K562 (cell line): ENCODE measurements around the gene POLR3H. TPM values are rescaled to one million over a fixed set of nuclear protein-coding genes. Genes with fewer than 3 reads are reported as not detected.

Source experiments
- CLOCK ChIP-seq: fragments of 250-450 bp; sonication (Bioruptor Pico); IDR thresholded peaks from 2 replicates; pipeline ENCODE4 v1.4.0; 2020; ENCODE audit warnings: mild to moderate bottlenecking, moderate library complexity, borderline replicate concordance
- ETS2 ChIP-seq: IDR thresholded peaks from 2 replicates; pipeline ENCODE4 v1.6.1; 2016; ENCODE audit warnings: borderline replicate concordance, missing genetic modification characterization, mild to moderate bottlenecking, moderate library complexity, missing compliant biosample characterization; ENCODE audit not compliant: poor library complexity, severe bottlenecking
- FOSL1 ChIP-seq: fragments of 200-800 bp; sonication (Bioruptor generic); conservative IDR thresholded peaks from 2 replicates; pipeline ENCODE4 v1.6.1; 2016; ENCODE audit warnings: missing genetic modification characterization, missing compliant biosample characterization
- FOXO4 ChIP-seq: fragments of 450-650 bp; formaldehyde crosslinking; IDR thresholded peaks from 2 replicates; pipeline ENCODE4 v1.4.0; 2020; ENCODE audit warnings: mild to moderate bottlenecking, moderate library complexity
- JUN ChIP-seq, 2 experiments: sonication (generic) in 1 of 2; formaldehyde crosslinking in 1 of 2; IDR thresholded peaks; 2 replicates each; pipeline versions ENCODE4 v1.6.1 to v1.8.0; 2012 to 2022; ENCODE audit warnings: borderline replicate concordance in 2 of 2, mild to moderate bottlenecking in 2 of 2, improper control_type of control experiment in 1 of 2, low read depth in 1 of 2, low read length in 1 of 2, missing genetic modification reagents in 1 of 2
- KDM1A ChIP-seq, 2 experiments: fragments of 450-650 bp; IDR thresholded peaks; 2 replicates each; pipeline ENCODE4 v1.6.1; 2016; ENCODE audit warnings: mild to moderate bottlenecking in 2 of 2
- LCOR ChIP-seq: sonication (generic); formaldehyde crosslinking; IDR thresholded peaks from 2 replicates; pipeline ENCODE4 v1.8.0; 2022; ENCODE audit warnings: mild to moderate bottlenecking, missing genetic modification reagents
- MAX ChIP-seq: sonication (generic); formaldehyde crosslinking; IDR thresholded peaks from 2 replicates; pipeline ENCODE4 v1.9.0; 2022; ENCODE audit warnings: mild to moderate bottlenecking, missing genetic modification reagents
- NRF1 ChIP-seq, 2 experiments: fragments of 450-650 bp; IDR thresholded peaks in 1 of 2; conservative IDR thresholded peaks in 1 of 2; 2 replicates each; pipeline ENCODE4 v1.6.1; 2014; ENCODE audit warnings: mild to moderate bottlenecking in 2 of 2
- PTBP1 ChIP-seq: fragments of 200-400 bp; formaldehyde crosslinking; IDR thresholded peaks from 2 replicates; pipeline ENCODE4 v1.6.1; 2017; ENCODE audit warnings: low read depth, low read length
- RBM34 ChIP-seq: fragments of 200-400 bp; formaldehyde crosslinking; IDR thresholded peaks from 2 replicates; pipeline ENCODE4 v1.6.1; 2018; ENCODE audit warnings: low read length, borderline replicate concordance; ENCODE audit not compliant: insufficient read depth
- SETDB1 ChIP-seq: IDR thresholded peaks from one replicate; pipeline ENCODE4 v1.6.1; 2012; ENCODE audit warnings: low read length, control low read depth, inconsistent platforms
- SMAD4 ChIP-seq: fragments of 250-450 bp; sonication (Bioruptor Pico); conservative IDR thresholded peaks from 2 replicates; pipeline ENCODE4 v1.8.0; 2021; ENCODE audit warnings: inconsistent platforms, mild to moderate bottlenecking, moderate library complexity
- VEZF1 ChIP-seq: fragments of 200-800 bp; sonication (Bioruptor generic); IDR thresholded peaks from 2 replicates; pipeline ENCODE4 v1.6.1; 2017; ENCODE audit warnings: missing genetic modification characterization, missing compliant biosample characterization
- ZBTB7A ChIP-seq: IDR thresholded peaks from 2 replicates; pipeline ENCODE4 v1.6.1; 2011; ENCODE audit warnings: low read depth, mild to moderate bottlenecking, low read length, moderate library complexity, borderline replicate concordance; ENCODE audit not compliant: control insufficient read depth
- ZFP91 ChIP-seq: sonication (generic); formaldehyde crosslinking; IDR thresholded peaks from 2 replicates; pipeline ENCODE4 v1.8.0; 2022; ENCODE audit warnings: mild to moderate bottlenecking, missing genetic modification reagents
- ZNF253 ChIP-seq: fragments of 250-450 bp; sonication (Bioruptor Pico); conservative IDR thresholded peaks from 2 replicates; pipeline ENCODE4 v1.6.1; 2021; ENCODE audit warnings: mild to moderate bottlenecking
- ZNF696 ChIP-seq: fragments of 250-450 bp; sonication (Bioruptor Pico); conservative IDR thresholded peaks from 2 replicates; pipeline ENCODE4 v1.4.0; 2020; ENCODE audit warnings: mild to moderate bottlenecking, moderate library complexity
- ZNF766 ChIP-seq: fragments of 200-800 bp; sonication (Bioruptor generic); conservative IDR thresholded peaks from 2 replicates; pipeline ENCODE4 v1.6.1; 2016; ENCODE audit warnings: missing genetic modification characterization, missing compliant biosample characterization
- polyA plus RNA-seq, 8 experiments: library from polyadenylated mRNA; depleted of rRNA in 4 of 8; stranded (reverse) in 5 of 8; unstranded in 3 of 8; fragments of >200 nt; fragmentation: Nextera tagmentation in 2 of 8; fragmentation: Illumina TruSeq in 1 of 8; extraction: Ambion mirVana in 2 of 8; extraction: Trizol in 1 of 8; gene quantifications; 2 replicates each; pipeline versions ENCODE4 v1.2.1 to v1.2.3, GENCODE V29; 2011 to 2014; ENCODE audit warnings: inconsistent platforms in 1 of 8, missing spikeins in 1 of 8
- total RNA-seq, 7 experiments: library from RNA; depleted of rRNA in 6 of 7; stranded (reverse); fragments of >200 nt in 6 of 7; fragmentation: Illumina TruSeq in 2 of 7; extraction: Trizol in 2 of 7; gene quantifications; 2 replicates each; pipeline versions ENCODE4 v1.2.1 to v1.2.3, GENCODE V29; 2011 to 2021; ENCODE audit warnings: low replicate concordance in 1 of 7

The POLR3H gene
- total and polyA plus RNA-seq, 9 of the 15 experiments (the other 6 are each of a cell fraction or from before 2014, with no cell fraction given) = 5.3 to 48.4 (median 22.2) TPM

GRCh38 chr22:41563051-41563711, 18.9 kb upstream of the POLR3H start (continued):
- no peak for TF ChIP-seq FOXO4
- no peak for TF ChIP-seq ZNF766 (CRISPR knock-in tag)
- peak; percentile 71; the same call in 1 of the 2 replicates for TF ChIP-seq JUN (IDR thresholded peaks at IDR 0.05; ENCODE audit: borderline replicate concordance, low read depth, low read length)
- TF ChIP-seq JUN (CRISPR knock-in tag; IDR thresholded peaks at IDR 0.05; ENCODE audit: borderline replicate concordance) = no peak
- peak; percentile 18; the same call in 1 of the 2 replicates for TF ChIP-seq VEZF1 (CRISPR knock-in tag)
- no peak for TF ChIP-seq LCOR (CRISPR knock-in tag)
- peak; percentile 28 to 48; a peak in 1 of 4 replicates for TF ChIP-seq NRF1 (conservative IDR thresholded peaks at IDR 0.05 in 1 of 2, IDR thresholded peaks at IDR 0.05 in 1 of 2)
- no peak for TF ChIP-seq PTBP1
- TF ChIP-seq MAX (CRISPR knock-in tag) = peak; percentile 22; the same call in 1 of the 2 replicates
- no peak for TF ChIP-seq ZNF253 (CRISPR knock-in tag)
- no peak for TF ChIP-seq CLOCK (CRISPR knock-in tag)
- no peak for TF ChIP-seq SETDB1
- peak in 1 of 2 experiments; percentile 72; a peak in 2 of 4 replicates for TF ChIP-seq KDM1A (IDR thresholded peaks at IDR 0.05)
- TF ChIP-seq RBM34 = no peak
- TF ChIP-seq ETS2 = no peak
- TF ChIP-seq ZBTB7A = peak; percentile 75; the same call in 1 of the 2 replicates
- TF ChIP-seq FOSL1 = peak; percentile 92
- TF ChIP-seq ZFP91 (CRISPR knock-in tag) = no peak
- TF ChIP-seq ZNF696 (CRISPR knock-in tag) = no peak
- no peak for TF ChIP-seq SMAD4 (CRISPR knock-in tag)
